OCI-M2 (cell line): Measurements from ENCODE around the gene CUL2.
"Not testable (repeated sequence)": the region's sequence is repeated elsewhere in the genome, so short reads cannot be mapped to it uniquely, and the experiment has no call there.

ENCODE experiments used
- DNase-seq: peaks from one replicate; lab custom pipeline; 2025; ENCODE audit not compliant: unreplicated experiment; lab: John Stamatoyannopoulos, UW

CUL2 gene

GRCh38 chr10:34981844-34982243 lies 108.3 kb downstream of the CUL2 start:
- DNase-seq = no peak

DNA sequence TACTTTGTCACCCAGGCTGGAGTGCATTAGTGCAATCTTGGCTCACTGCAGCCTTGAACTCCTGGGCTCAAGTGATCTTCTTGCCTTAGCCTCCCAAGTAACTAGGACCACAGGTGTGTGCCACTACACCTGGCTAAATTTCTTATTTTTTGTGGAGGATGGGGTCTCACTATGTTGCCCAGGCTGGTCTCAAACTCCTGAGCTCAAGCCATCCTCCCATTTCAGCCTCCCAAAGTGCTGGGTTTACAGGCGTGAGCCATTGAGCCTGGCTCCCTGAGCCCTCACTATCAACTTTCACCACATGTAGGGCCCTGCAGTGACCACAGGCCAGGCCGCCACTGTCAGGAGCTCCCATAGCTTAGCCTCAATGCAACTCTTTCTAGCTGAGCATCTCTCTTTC lies 110.2 kb downstream of the CUL2 start:
- no peak for DNase-seq

DNA sequence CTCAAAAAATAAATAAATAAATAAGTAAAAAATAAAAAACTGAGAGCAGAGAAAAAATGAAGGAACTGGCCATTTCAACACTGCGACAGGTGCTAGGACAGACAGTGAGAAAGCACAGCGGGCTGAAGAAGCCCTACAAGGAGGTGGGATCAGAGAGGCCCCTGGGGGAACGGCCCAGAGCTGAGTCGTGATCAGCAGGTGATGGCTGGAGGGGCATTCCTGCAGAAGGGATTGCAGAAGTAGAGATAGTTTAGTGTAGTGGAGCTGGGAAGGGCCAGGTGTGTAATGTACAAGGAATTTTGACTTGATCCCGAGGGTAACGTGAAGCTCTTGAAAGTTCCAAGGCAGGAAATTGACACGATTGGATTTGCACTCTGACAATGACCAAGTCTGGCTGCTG lies 112.1 kb downstream of the CUL2 start:
- no peak for DNase-seq

DNA sequence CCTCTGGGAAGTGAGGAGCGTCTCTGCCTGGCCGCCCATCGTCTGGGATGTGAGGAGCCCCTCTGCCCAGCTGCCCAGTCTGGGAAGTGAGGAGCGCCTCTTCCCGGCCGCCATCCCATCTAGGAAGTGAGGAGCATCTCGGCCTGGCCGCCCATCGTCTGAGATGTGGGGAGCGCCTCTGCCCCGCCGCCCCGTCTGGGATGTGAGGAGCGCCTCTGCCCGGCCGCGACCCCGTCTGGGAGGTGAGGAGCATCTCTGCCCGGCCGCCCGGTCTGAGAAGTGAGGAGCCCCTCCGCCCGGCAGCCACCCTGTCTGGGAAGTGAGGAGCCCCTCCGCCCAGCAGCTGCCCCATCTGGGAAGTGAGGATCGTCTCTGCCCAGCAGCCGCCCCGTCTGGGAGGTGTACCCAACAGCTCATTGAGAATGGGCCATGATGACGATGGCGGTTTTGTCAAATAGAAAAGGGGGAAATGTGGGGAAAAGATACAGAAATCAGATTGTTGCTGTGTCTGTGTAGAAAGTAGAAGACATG lies 113.7 kb downstream of the CUL2 start:
- DNase-seq = not testable (repeated sequence)

DNA sequence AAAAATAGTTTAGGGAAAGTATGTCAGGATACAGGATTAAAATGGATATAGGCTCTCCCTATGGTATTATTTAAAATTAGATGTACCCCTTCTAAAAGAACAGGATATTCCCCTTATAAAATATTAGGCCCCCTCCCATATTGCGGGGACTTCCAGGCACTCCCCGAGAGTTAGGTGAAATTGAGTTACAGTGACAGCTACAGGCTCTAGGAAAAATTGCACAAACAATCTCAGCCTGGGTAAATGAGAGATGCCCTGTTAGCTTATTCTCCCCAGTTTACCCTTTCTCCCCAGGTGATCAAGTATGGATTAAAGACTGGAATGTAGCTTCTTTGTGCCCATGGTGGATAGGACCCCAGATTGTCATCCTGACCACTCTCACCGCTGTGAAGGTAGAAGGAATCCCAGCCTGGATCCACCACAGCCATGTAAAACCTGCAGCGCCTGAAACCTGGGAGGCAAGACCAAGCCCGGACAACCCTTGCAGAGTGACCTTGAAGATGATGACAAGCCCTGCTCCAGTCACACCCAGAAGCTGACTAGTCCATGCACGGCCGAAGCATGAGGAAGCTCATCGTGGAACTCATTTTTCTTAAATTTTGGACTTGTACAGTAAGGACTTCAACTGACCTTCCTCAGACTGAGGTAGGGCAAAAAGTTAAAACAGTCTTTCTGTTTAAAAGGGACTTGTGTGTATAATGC lies 115.6 kb downstream of the CUL2 start:
- not testable (repeated sequence) for DNase-seq

DNA sequence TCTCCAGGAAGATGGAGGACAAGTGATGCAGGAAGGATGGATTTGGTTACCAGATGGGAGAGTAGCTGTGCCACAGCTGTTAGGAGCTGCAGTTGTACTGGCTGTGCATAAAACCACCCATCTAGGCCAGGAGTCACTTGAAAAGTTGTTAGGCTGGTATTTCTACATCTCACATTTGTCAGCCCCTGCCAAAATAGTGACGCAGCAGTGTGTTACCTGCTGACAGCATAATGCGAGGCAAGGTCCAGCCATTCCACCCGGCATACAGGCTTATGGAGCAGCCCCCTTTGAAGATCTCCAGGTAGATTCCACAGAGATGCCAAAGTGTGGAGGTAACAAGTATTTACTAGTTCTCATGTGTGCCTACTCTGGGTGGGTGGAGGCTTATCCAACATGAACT lies 116.4 kb downstream of the CUL2 start:
- DNase-seq = not testable (repeated sequence)

DNA sequence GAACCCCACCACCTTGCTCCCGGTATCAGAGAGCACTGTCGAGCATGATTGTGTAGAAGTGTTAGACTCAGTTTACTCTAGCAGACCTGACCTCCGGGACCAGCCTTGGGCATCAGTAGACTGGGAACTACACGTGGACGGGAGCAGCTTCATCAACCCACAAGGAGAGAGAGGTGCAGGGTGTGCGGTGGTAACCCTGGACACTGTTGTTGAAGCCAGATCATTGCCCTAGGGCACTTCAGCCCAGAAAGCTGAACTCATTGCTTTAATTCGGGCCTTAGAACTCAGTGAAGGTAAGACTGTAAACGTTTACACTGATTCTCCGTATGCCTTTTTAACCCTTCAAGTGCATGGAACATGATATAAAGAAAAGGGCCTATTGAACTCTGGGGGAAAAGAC lies 117.0 kb downstream of the CUL2 start:
- DNase-seq = not testable (repeated sequence)

- DNase-seq = not testable (repeated sequence)
These were observed 117.5 kb downstream of the CUL2 start for GRCh38 chr10:34972591-34972990.

DNA sequence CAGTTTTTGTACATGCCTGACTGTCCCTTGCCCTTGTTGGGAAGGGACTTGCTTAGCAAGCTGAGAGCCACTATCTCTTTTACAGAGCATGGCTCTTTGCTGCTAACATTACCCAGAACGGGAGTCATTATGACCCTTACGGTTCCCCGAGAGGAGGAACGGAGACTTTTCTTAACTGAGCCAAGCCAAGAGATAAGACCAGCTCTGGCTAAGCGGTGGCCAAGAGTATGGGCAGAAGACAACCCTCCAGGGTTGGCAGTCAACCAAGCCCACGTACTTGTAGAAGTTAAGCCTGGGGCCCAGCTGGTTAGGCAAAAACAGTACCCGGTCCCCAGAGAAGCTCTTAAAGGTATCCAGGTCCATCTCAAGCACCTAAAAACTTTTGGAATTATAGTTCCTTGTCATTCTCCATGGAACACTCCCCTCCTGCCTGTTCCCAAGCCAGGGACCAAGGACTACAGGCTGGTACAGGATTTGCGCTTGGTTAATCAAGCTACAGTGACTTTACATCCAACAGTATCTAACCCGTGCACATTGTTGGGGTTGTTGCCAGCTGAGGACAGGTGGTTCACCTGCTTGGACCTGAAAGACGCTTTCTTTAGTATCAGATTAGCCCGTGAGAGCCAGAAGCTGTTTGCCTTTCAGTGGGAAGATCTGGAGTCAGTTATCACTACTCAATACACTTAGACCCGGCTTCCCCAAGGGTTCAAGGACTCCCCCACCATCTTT lies 118.4 kb downstream of the CUL2 start:
- DNase-seq = not testable (repeated sequence)

DNA sequence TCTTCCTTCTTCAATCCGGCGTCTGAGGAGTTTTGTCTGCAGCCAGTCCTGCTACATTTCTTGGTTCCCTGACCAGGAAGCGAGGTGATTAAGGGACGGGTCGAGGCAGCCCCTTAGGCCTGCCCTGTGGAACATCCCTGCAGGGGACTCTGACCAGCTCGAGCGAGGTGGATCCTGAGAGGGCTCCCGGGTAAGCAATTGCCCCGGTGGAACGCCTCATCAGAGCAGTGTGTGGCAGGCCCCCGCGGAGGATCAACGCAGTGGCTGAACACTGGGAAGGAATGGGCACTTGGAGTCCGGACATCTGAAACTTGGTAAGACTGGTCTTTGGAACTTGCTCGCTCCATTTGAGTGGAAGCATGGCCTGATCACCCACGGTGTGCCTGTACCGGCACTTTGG lies 121.0 kb downstream of the CUL2 start:
- no peak for DNase-seq

GRCh38 chr10:34967335-34967880 lies 122.7 kb downstream of the CUL2 start:
- no peak for DNase-seq

DNA sequence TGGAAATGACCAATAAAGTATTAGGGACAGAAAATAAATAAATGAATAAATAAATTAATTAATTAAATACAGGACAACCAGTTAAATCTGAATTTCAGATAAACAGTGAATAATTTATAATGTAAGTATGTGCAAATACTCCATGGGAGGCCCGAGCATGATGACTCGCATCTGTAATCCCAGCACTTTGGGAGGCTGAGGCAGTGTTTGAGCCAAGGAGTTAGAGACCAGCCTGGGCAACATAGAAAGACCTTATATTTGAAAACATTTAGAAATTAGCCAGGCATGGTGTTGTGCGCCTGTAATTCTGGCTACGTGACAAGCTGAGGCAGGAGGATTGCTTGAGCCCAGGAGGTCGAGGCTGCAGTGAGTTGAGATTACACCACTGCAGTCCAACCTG lies 123.7 kb downstream of the CUL2 start:
- DNase-seq = no peak

- no peak for DNase-seq
These were observed 124.1 kb downstream of the CUL2 start for GRCh38 chr10:34966040-34966439.

DNA sequence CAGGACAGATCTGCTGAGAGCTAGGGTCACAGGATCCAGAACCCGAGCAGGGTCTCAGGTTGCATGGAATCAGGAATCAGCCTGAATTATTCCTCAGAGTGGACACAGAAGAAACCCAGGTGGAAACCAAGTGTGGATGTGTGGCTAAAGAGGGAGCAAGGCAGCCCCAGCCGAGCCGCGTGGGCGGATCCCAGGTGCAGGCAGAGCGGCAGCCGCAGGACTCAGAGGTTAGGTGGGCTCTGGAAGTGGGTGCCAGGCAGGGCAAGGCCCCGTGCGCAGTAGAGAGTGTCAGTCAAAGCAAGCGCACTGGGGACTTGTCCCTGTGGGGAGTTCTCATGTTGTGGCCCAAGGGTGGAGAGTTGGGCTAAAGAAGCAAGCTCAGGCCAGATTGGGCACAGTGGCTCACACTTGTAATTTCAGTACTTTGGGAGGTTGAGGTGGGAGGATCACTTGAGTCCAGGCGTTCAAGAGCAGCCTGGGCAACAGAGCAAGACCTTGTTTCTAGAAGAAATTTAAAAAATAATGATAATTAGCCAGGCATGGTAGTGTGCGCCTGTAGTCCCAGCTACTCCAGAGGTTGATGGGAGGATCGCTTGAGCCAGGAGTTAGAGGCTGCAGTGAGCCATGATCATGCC lies 125.9 kb downstream of the CUL2 start:
- no peak for DNase-seq

DNA sequence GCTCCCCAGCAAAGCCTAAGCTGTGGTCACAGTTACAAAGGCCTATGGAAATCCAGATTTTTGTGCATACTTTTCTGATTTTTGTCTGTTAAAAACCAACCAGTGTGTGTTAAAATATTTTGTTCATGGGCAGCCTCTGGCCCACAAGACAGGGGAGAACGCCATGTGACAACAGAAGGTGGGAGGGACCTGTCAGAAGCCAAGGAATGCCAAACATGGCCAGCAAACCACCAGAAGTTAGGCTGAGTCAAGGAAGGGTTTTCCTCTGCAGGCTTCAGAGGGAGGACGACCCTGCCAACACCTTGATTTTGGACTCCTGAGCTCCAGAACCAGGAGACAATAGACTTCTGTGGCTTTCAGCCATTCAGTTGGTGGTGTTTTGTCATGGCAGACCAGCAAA lies 127.3 kb downstream of the CUL2 start:
- no peak for DNase-seq

DNA sequence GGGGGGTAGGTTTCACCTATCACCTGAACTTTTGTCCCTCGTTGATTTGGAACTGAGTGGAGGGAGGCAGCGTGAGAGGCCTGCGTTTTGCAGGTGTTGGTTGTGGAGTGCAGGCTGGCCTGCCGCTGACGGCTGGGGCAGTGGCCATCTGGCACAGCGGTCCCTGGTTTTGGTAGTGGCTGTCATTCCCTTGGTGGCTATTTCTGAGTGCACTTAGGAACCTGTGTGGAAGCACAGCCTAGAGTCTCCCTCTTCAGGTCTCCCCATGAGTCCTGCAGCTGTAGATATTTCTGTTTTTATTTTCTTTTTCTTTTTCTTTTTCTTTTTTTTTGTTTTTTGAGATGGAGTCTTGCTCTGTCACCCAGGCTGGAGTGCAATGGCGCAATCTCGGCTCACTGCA lies 129.2 kb downstream of the CUL2 start:
- no peak for DNase-seq

- peak; percentile 0 for DNase-seq
These were observed 130.4 kb downstream of the CUL2 start for GRCh38 chr10:34959786-34960185.

DNA sequence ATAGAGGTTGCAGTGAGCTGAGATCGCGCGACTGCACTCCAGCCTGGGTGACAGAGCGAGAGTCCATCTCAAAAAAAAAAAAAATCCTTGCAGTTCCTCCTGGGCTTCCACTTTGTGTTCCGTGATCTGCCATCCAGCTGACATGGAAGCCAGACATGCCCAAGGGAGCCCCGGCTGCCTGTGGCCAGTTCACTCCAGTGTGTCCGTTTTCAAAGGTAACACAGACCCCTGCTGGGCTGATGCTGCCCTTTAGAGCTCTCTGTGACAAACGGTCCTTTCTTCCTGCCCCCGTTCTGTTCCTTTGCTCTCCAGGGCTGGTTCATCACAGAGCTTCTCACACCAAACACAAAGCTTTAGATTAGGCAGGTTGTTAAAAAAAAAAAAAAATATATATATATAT lies 130.8 kb downstream of the CUL2 start:
- no peak for DNase-seq
